Mesenchymal stem cell (in vitro differentiated cells and primary cell): ENCODE results near the gene MXRA5.

Source experiments
- DNase-seq: peaks from one replicate; pipeline ENCODE4 v3.0.0-alpha.2; 2013
- H2AFZ ChIP-seq: one replicate; pipeline ENCODE4 v1.6.1; 2013; ENCODE audit warnings: low read depth, mild to moderate bottlenecking, control low read depth, inconsistent platforms, low read length, moderate library complexity
- H2AK5ac ChIP-seq: 2 replicates; pipeline ENCODE4 v1.6.1; 2013; ENCODE audit warnings: low read length, moderate library complexity, mild to moderate bottlenecking, inconsistent platforms; ENCODE audit not compliant: severe bottlenecking
- H2BK120ac ChIP-seq: one replicate; pipeline ENCODE4 v1.6.1; 2013; ENCODE audit warnings: low read depth, mild to moderate bottlenecking, inconsistent platforms, low read length, moderate library complexity
- H2BK12ac ChIP-seq, 2 experiments: one replicate each; pipeline ENCODE4 v1.6.1; 2013; ENCODE audit warnings: inconsistent platforms in 2 of 2, low read length in 2 of 2, mild to moderate bottlenecking in 2 of 2, moderate library complexity in 2 of 2, control low read depth in 1 of 2
- H2BK15ac ChIP-seq: one replicate; pipeline ENCODE4 v1.6.1; 2013; ENCODE audit warnings: mild to moderate bottlenecking, low read depth, inconsistent platforms; ENCODE audit not compliant: poor library complexity, severe bottlenecking
- H2BK5ac ChIP-seq: 2 replicates; pipeline ENCODE4 v1.6.1; 2013; ENCODE audit warnings: low read depth, mild to moderate bottlenecking, low read length, control low read depth, inconsistent platforms; ENCODE audit not compliant: poor library complexity, severe bottlenecking
- H3K14ac ChIP-seq, 2 experiments: one replicate each; pipeline ENCODE4 v1.6.1; 2013; ENCODE audit warnings: inconsistent platforms in 2 of 2, low read length in 2 of 2, control low read depth in 1 of 2, mild to moderate bottlenecking in 1 of 2, moderate library complexity in 1 of 2
- H3K18ac ChIP-seq, 2 experiments: one replicate each; pipeline ENCODE4 v1.6.1; 2013; ENCODE audit warnings: inconsistent platforms in 2 of 2, low read length in 2 of 2, control low read depth in 1 of 2, low read depth in 1 of 2, mild to moderate bottlenecking in 1 of 2
- H3K23ac ChIP-seq, 2 experiments: one replicate each; pipeline ENCODE4 v1.6.1; 2013; ENCODE audit warnings: inconsistent platforms in 2 of 2, low read length in 2 of 2, mild to moderate bottlenecking in 2 of 2, moderate library complexity in 2 of 2, control low read depth in 1 of 2
- H3K27ac ChIP-seq: 2 replicates; pipeline ENCODE4 v1.5.1; 2013; ENCODE audit warnings: mild to moderate bottlenecking, moderate library complexity, low read length, control low read depth, inconsistent platforms; ENCODE audit not compliant: poor library complexity, severe bottlenecking
- H3K27me3 ChIP-seq, 2 experiments: 2 replicates each; pipeline versions ENCODE4 v1.6.1 to v1.7.0; 2013; ENCODE audit warnings: low read length in 2 of 2, mild to moderate bottlenecking in 2 of 2, moderate library complexity in 2 of 2, control low read depth in 1 of 2, inconsistent platforms in 1 of 2; ENCODE audit not compliant: control insufficient read depth in 1 of 2, insufficient read depth in 1 of 2
- H3K36me3 ChIP-seq, 2 experiments: 2 replicates each; pipeline versions ENCODE4 v1.6.1 to v1.7.0; 2013; ENCODE audit warnings: low read length in 2 of 2, control low read depth in 1 of 2, inconsistent platforms in 1 of 2, low read depth in 1 of 2, mild to moderate bottlenecking in 1 of 2; ENCODE audit not compliant: insufficient read depth in 2 of 2, control insufficient read depth in 1 of 2
- H3K4ac ChIP-seq, 2 experiments: one replicate each; pipeline ENCODE4 v1.6.1; 2013; ENCODE audit warnings: inconsistent platforms in 2 of 2, low read length in 2 of 2, mild to moderate bottlenecking in 2 of 2, moderate library complexity in 2 of 2, control low read depth in 1 of 2, low read depth in 1 of 2
- H3K4me1 ChIP-seq: 2 replicates; pipeline ENCODE4 v1.6.1; 2013; ENCODE audit warnings: low read depth, low read length, control low read depth; ENCODE audit not compliant: control insufficient read depth, insufficient read depth
- H3K4me2 ChIP-seq: 2 replicates; pipeline ENCODE4 v1.6.1; 2013; ENCODE audit warnings: low read length, mild to moderate bottlenecking, inconsistent platforms; ENCODE audit not compliant: poor library complexity, severe bottlenecking
- H3K4me3 ChIP-seq, 2 experiments: 2 replicates each; pipeline versions ENCODE4 v1.5.1 to v1.7.0; 2013; ENCODE audit warnings: low read length in 2 of 2, mild to moderate bottlenecking in 2 of 2, control low read depth in 1 of 2, low read depth in 1 of 2; ENCODE audit not compliant: insufficient read depth in 1 of 2
- H3K79me1 ChIP-seq: replicated peaks from 2 replicates; pipeline ENCODE4 v1.6.1; 2013; ENCODE audit warnings: mild to moderate bottlenecking, control low read depth, low read length, inconsistent platforms; ENCODE audit not compliant: poor library complexity, severe bottlenecking
- H3K9ac ChIP-seq: 2 replicates; pipeline ENCODE4 v1.7.0; 2013; ENCODE audit warnings: mild to moderate bottlenecking, low read length, moderate library complexity
- H3K9me3 ChIP-seq: 2 replicates; pipeline ENCODE4 v1.7.0; 2013; ENCODE audit warnings: mild to moderate bottlenecking, low read length; ENCODE audit not compliant: control insufficient read depth
- H4K8ac ChIP-seq: one replicate; pipeline ENCODE4 v1.6.1; 2013; ENCODE audit warnings: inconsistent platforms, mild to moderate bottlenecking, low read length, moderate library complexity
- H4K91ac ChIP-seq: one replicate; pipeline ENCODE4 v1.6.1; 2013; ENCODE audit warnings: mild to moderate bottlenecking, low read length, inconsistent platforms
- WGBS: methylation state at CpG from one replicate; pipeline ENCODE4 v1.1.7; 2013; ENCODE audit warnings: mixed read lengths; 5-methylcytosine and 5-hydroxymethylcytosine counted together

Gene MXRA5

GRCh38 chrX:3384327-3384726 lies 37.9 kb upstream of the MXRA5 start:
- Histone ChIP-seq H3K14ac (no peak overlapping the region), H2BK120ac (no peak overlapping the region), H3K4me3 (no peak overlapping the region), H2BK15ac (no peak overlapping the region), H2AK5ac (no peak overlapping the region), H3K9ac (no peak overlapping the region), H3K79me1 (no peaks in the 10 kb centered on the region), H4K91ac (no peak overlapping the region), H2AFZ (no peak overlapping the region), H3K27ac (peak overlapping the region; percentile 33), H3K4ac (no peak overlapping the region), H2BK12ac (no peak overlapping the region), H3K4me1 (peaks cover 2% of the 10 kb centered on the region), H3K27me3 (no peaks in the 10 kb centered on the region), H3K9me3 (no peaks in the 10 kb centered on the region), H3K18ac (no peak overlapping the region), H3K36me3 (no peaks in the 10 kb centered on the region), H3K4me2 (no peak overlapping the region), H2BK5ac (no peak overlapping the region), H3K23ac (no peak overlapping the region), H4K8ac (no peak overlapping the region)
- 44% methylated on average over 2 of the region's 3 CpGs for WGBS
- no peak for DNase-seq

GRCh38 chrX:3380603-3381002 lies 34.2 kb upstream of the MXRA5 start:
- no peak overlapping the region for H4K91ac ChIP-seq
- H3K9ac ChIP-seq, result no peak overlapping the region
- no peaks in the 10 kb centered on the region for H3K79me1 ChIP-seq
- H2BK12ac ChIP-seq, result no peak overlapping the region
- no peak overlapping the region for H4K8ac ChIP-seq
- H3K36me3 ChIP-seq, result no peaks in the 10 kb centered on the region
- H3K27me3 ChIP-seq, result no peaks in the 10 kb centered on the region
- H3K9me3 ChIP-seq, result no peaks in the 10 kb centered on the region
- H3K23ac ChIP-seq, result no peak overlapping the region
- H2BK15ac ChIP-seq, result no peak overlapping the region
- H2BK5ac ChIP-seq, result no peak overlapping the region
- no peak overlapping the region for H3K14ac ChIP-seq
- no peak overlapping the region for H3K4me2 ChIP-seq
- H3K27ac ChIP-seq, result no peak overlapping the region
- no peak for DNase-seq
- H2AFZ ChIP-seq, result no peak overlapping the region
- peaks cover 2% of the 10 kb centered on the region for H3K4me1 ChIP-seq
- WGBS, result 100% methylated on average over 1 of the region's 3 CpGs
- no peak overlapping the region for H2AK5ac ChIP-seq
- no peak overlapping the region for H3K18ac ChIP-seq
- no peak overlapping the region for H3K4me3 ChIP-seq
- no peak overlapping the region for H2BK120ac ChIP-seq
- no peak overlapping the region for H3K4ac ChIP-seq

DNA sequence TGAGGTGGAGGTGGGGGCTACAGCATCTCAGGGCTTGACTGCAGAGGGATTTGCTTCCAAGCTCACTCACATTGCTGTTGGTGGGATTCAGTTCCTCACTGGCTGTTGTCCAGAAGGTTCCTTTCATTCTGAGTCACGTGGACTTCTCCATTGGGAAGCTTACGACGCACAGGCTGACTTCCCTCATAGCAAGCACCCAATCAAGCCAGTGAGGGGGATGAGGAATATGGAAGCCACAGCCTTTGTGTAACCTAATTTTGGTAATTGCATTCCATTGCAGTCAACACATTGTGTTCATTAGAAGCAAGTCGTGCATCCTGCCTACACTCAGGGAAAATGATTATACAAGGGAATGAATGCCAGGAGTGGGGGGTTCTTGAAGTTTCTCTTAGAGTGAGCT lies 32.7 kb upstream of the MXRA5 start:
- DNase-seq, result no peak
- Histone ChIP-seq H3K4me2 (no peak overlapping the region), H4K91ac (no peak overlapping the region), H3K18ac (no peak overlapping the region), H2AK5ac (no peak overlapping the region), H2BK5ac (no peak overlapping the region), H2BK120ac (no peak overlapping the region), H4K8ac (no peak overlapping the region), H2BK15ac (no peak overlapping the region), H3K4me3 (no peak overlapping the region), H3K9me3 (no peaks in the 10 kb centered on the region), H3K27ac (no peak overlapping the region), H3K4me1 (peaks cover 2% of the 10 kb centered on the region), H3K9ac (no peak overlapping the region), H3K36me3 (no peaks in the 10 kb centered on the region), H3K14ac (no peak overlapping the region), H3K79me1 (no peaks in the 10 kb centered on the region), H2AFZ (no peak overlapping the region), H3K27me3 (no peaks in the 10 kb centered on the region), H3K4ac (no peak overlapping the region), H2BK12ac (no peak overlapping the region), H3K23ac (no peak overlapping the region)
- 100% methylated on average over 3 of the region's 4 CpGs for WGBS

- H4K8ac ChIP-seq, result no peak overlapping the region
- H3K23ac ChIP-seq, result no peak overlapping the region
- H2BK12ac ChIP-seq, result no peak overlapping the region
- H3K9me3 ChIP-seq, result no peaks in the 10 kb centered on the region
- no peak overlapping the region for H2AK5ac ChIP-seq
- H2BK5ac ChIP-seq, result no peak overlapping the region
- H2BK120ac ChIP-seq, result no peak overlapping the region
- H3K18ac ChIP-seq, result no peak overlapping the region
- DNase-seq, result no peak
- no peak overlapping the region for H3K14ac ChIP-seq
- no peaks in the 10 kb centered on the region for H3K36me3 ChIP-seq
- no peak overlapping the region for H3K9ac ChIP-seq
- no peak overlapping the region for H2AFZ ChIP-seq
- H3K4me3 ChIP-seq, result no peak overlapping the region
- H2BK15ac ChIP-seq, result no peak overlapping the region
- no peak overlapping the region for H3K27ac ChIP-seq
- 47% methylated on average over 3 of the region's 4 CpGs for WGBS
- no peak overlapping the region for H4K91ac ChIP-seq
- H3K4me1 ChIP-seq, result no peaks in the 10 kb centered on the region
- no peak overlapping the region for H3K4ac ChIP-seq
- no peaks in the 10 kb centered on the region for H3K79me1 ChIP-seq
- no peaks in the 10 kb centered on the region for H3K27me3 ChIP-seq
- no peak overlapping the region for H3K4me2 ChIP-seq
These were observed 31.7 kb upstream of the MXRA5 start for GRCh38 chrX:3378156-3378555.
